Measurements from ENCODE around the gene CPZ. TPM values are rescaled to one million over a fixed set of nuclear protein-coding genes. Genes with fewer than 3 reads are reported as not detected.

The CPZ gene
- total RNA-seq, 1 donor from 2014 or later: not detected

GRCh38 chr4:8614365-8615193 is 22.0 kb downstream of the CPZ start:
- Mint-ChIP-seq H3K4me3 (no peak overlapping the region), H3K27me3 (ENCODE audit: insufficient read depth, low read depth) (peaks cover 10% of the 10 kb centered on the region), H3K36me3 (no peaks in the 10 kb centered on the region), H3K27ac (no peak overlapping the region), H3K4me1 (no peaks in the 10 kb centered on the region), H3K9me3 (no peaks in the 10 kb centered on the region)
- Histone ChIP-seq H3F3A (ENCODE audit: low read depth) (no peaks in the 10 kb centered on the region), H3K9ac (no peak overlapping the region), H2AFZ (replicated peaks) (no peak overlapping the region), H3K4me1 (no peaks in the 10 kb centered on the region), H3K9me3 (ENCODE audit: low read depth) (no peaks in the 10 kb centered on the region), H3K27me3 (no peaks in the 10 kb centered on the region), H3K27ac (no peak overlapping the region), H3K4me2 (no peak overlapping the region), H3K36me3 (no peaks in the 10 kb centered on the region), H3K4me3 (no peak overlapping the region), H3K79me2 (ENCODE audit: low read depth) (no peaks in the 10 kb centered on the region), H4K20me1 (ENCODE audit: low read depth) (peaks cover 4% of the 10 kb centered on the region)
- no peak for TF ChIP-seq EZH2phosphoT487 (IDR thresholded peaks at IDR 0.05)
- DNase-seq (ENCODE audit: low spot score): no peak

GRCh38 chr4:8615366-8615765 is 22.8 kb downstream of the CPZ start:
- Histone ChIP-seq H3F3A (ENCODE audit: low read depth) (no peaks in the 10 kb centered on the region), H3K27ac (no peak overlapping the region), H3K9me3 (ENCODE audit: low read depth) (no peaks in the 10 kb centered on the region), H4K20me1 (ENCODE audit: low read depth) (peaks cover 4% of the 10 kb centered on the region), H3K36me3 (no peaks in the 10 kb centered on the region), H3K4me2 (no peak overlapping the region), H3K9ac (no peak overlapping the region), H3K4me1 (no peaks in the 10 kb centered on the region), H3K27me3 (no peaks in the 10 kb centered on the region), H3K4me3 (no peak overlapping the region), H2AFZ (replicated peaks) (no peak overlapping the region), H3K79me2 (ENCODE audit: low read depth) (no peaks in the 10 kb centered on the region)
- no peak for DNase-seq (ENCODE audit: low spot score)
- Mint-ChIP-seq H3K9me3 (no peaks in the 10 kb centered on the region), H3K27me3 (ENCODE audit: insufficient read depth, low read depth) (peaks cover 9% of the 10 kb centered on the region), H3K4me3 (no peak overlapping the region), H3K36me3 (no peaks in the 10 kb centered on the region), H3K4me1 (no peaks in the 10 kb centered on the region), H3K27ac (peak overlapping the region; percentile 81)
- TF ChIP-seq EZH2phosphoT487 (IDR thresholded peaks at IDR 0.05): no peak
- no peak for TF ChIP-seq EZH2 (IDR thresholded peaks at IDR 0.05)
- TF ChIP-seq, protein P1, sequence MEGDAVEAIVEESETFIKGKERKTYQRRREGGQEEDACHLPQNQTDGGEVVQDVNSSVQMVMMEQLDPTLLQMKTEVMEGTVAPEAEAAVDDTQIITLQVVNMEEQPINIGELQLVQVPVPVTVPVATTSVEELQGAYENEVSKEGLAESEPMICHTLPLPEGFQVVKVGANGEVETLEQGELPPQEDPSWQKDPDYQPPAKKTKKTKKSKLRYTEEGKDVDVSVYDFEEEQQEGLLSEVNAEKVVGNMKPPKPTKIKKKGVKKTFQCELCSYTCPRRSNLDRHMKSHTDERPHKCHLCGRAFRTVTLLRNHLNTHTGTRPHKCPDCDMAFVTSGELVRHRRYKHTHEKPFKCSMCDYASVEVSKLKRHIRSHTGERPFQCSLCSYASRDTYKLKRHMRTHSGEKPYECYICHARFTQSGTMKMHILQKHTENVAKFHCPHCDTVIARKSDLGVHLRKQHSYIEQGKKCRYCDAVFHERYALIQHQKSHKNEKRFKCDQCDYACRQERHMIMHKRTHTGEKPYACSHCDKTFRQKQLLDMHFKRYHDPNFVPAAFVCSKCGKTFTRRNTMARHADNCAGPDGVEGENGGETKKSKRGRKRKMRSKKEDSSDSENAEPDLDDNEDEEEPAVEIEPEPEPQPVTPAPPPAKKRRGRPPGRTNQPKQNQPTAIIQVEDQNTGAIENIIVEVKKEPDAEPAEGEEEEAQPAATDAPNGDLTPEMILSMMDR (IDR thresholded peaks at IDR 0.05): no peak

GRCh38 chr4:8615921-8616787 is 23.6 kb downstream of the CPZ start:
- H3K9me3 ChIP-seq (ENCODE audit: low read depth): no peaks in the 10 kb centered on the region
- no peak overlapping the region for H3K4me2 ChIP-seq
- TF ChIP-seq, protein P1 (IDR thresholded peaks at IDR 0.05): no peak
- TF ChIP-seq EZH2 (IDR thresholded peaks at IDR 0.05) (no peak), EZH2phosphoT487 (IDR thresholded peaks at IDR 0.05) (no peak)
- no peak overlapping the region for H3K4me3 ChIP-seq
- peaks cover 4% of the 10 kb centered on the region for H4K20me1 ChIP-seq (ENCODE audit: low read depth)
- no peak overlapping the region for H3K27ac ChIP-seq
- no peaks in the 10 kb centered on the region for H3K79me2 ChIP-seq (ENCODE audit: low read depth)
- Mint-ChIP-seq H3K27ac (no peak overlapping the region), H3K9me3 (no peaks in the 10 kb centered on the region), H3K27me3 (ENCODE audit: insufficient read depth, low read depth) (peaks cover 9% of the 10 kb centered on the region), H3K4me3 (no peak overlapping the region), H3K4me1 (no peaks in the 10 kb centered on the region), H3K36me3 (no peaks in the 10 kb centered on the region)
- H3K4me1 ChIP-seq: no peaks in the 10 kb centered on the region
- no peaks in the 10 kb centered on the region for H3K36me3 ChIP-seq
- H3F3A ChIP-seq (ENCODE audit: low read depth): no peaks in the 10 kb centered on the region
- no peaks in the 10 kb centered on the region for H3K27me3 ChIP-seq
- H2AFZ ChIP-seq (replicated peaks): no peak overlapping the region
- no peak overlapping the region for H3K9ac ChIP-seq
- DNase-seq (ENCODE audit: low spot score): no peak
